GM21360 (cell line): ENCODE results near the gene RNF145.
"Not testable (repeated sequence)": the region's sequence is repeated elsewhere in the genome, so short reads cannot be mapped to it uniquely, and the experiment has no call there.

Source experiments
- ATAC-seq: cut with Tn5 transposase; IDR thresholded peaks from one replicate; pipeline ENCODE4 v1.9.1; 2021; ENCODE audit warnings: mild to moderate bottlenecking, moderate library complexity; ENCODE audit not compliant: unreplicated experiment

RNF145 gene

GRCh38 chr5:159123189-159123588 is 86.2 kb downstream of the RNF145 start:
- ATAC-seq: no peak

GRCh38 chr5:159121061-159121460 is 88.3 kb downstream of the RNF145 start:
- ATAC-seq: no peak

GRCh38 chr5:159120446-159120845 is 88.9 kb downstream of the RNF145 start:
- no peak for ATAC-seq

GRCh38 chr5:159119842-159120241 is 89.5 kb downstream of the RNF145 start:
- not testable (repeated sequence) for ATAC-seq

GRCh38 chr5:159118958-159119659 is 90.2 kb downstream of the RNF145 start:
- not testable (repeated sequence) for ATAC-seq

- ATAC-seq: no peak
Observed at GRCh38 chr5:159113405-159113804, 95.9 kb downstream of the RNF145 start.

- ATAC-seq: no peak
Observed at GRCh38 chr5:159112436-159112835, 96.9 kb downstream of the RNF145 start.
